ENCODE measurements around the gene SPRR4.

SPRR4 gene

DNA sequence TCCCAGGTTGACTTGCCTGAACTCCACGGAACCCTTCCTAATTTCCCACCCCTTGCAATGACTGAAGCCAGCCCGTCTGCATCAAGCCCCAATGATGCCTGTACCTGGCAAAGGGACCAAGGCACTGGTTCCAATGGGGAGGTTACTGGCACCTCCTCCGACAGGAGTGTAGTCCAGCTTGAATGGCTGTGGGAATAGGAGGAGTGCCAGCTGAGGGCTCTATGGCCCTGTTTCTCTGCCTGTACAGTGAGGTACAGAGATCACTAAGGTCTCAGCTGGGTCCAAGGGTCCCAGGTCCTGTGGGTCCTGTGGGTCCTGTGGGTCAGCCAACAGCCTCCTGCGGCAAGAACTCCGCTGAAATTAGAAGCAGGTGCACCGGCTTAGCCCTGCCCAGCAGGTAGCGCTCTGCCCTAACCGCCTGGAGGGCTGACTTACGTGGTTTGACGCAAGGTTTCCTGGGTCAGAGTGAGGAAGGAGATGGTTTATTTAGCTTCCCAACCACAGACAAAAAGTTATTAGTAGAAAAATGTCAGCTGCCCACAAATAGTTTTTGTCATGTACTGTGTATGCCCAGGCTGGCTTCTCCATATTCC lies 9.9 kb upstream of the SPRR4 start:
- no peak for TF ChIP-seq MYC (IDR thresholded peaks at IDR 0.05; ENCODE audit: low read depth, low read length)
- TF ChIP-seq, protein P1, sequence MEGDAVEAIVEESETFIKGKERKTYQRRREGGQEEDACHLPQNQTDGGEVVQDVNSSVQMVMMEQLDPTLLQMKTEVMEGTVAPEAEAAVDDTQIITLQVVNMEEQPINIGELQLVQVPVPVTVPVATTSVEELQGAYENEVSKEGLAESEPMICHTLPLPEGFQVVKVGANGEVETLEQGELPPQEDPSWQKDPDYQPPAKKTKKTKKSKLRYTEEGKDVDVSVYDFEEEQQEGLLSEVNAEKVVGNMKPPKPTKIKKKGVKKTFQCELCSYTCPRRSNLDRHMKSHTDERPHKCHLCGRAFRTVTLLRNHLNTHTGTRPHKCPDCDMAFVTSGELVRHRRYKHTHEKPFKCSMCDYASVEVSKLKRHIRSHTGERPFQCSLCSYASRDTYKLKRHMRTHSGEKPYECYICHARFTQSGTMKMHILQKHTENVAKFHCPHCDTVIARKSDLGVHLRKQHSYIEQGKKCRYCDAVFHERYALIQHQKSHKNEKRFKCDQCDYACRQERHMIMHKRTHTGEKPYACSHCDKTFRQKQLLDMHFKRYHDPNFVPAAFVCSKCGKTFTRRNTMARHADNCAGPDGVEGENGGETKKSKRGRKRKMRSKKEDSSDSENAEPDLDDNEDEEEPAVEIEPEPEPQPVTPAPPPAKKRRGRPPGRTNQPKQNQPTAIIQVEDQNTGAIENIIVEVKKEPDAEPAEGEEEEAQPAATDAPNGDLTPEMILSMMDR (IDR thresholded peaks at IDR 0.05; ENCODE audit: low read depth, low read length): peak; percentile 16
- DNase-seq (ENCODE audit: low read depth): peak; percentile 7
- no peak overlapping the region for H3K4me3 ChIP-seq (ENCODE audit: low read depth, low read length)

DNA sequence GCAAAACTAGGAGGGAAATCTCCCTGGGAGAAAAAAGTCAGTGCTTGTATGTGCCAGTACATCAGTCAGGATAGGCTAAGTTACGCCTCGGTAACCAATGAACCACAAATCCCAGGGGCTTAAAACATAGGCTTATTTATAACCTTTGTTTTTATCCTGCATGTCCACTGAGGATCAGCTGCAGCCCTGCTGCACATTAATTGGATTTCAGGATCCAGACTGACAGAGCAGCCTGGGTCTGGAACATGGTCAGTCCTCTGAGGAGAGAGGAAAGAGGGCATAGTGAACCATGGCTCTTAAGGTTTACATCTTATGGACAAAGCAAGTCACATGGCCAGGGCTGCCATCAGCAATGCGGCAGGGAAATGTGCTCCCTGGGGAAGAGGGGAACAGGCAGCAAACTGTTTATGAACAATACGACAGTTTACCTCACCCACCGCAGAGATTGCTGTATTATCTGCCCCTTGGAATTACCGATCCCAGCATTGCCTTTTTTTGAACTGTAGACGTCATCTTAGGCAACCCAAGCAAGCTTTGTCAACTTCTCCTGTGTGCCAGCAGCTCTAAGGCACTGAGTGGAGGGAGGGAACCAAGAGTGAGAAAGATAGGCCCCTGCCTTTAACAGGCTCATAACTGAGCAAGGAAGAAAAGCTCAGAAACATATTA lies 9.1 kb upstream of the SPRR4 start:
- TF ChIP-seq, protein P1 (IDR thresholded peaks at IDR 0.05; ENCODE audit: low read depth, low read length): no peak
- TF ChIP-seq POLR2A (IDR thresholded peaks at IDR 0.05; ENCODE audit: extremely low read depth, insufficient read length): no peak
- TF ChIP-seq, protein P2, sequence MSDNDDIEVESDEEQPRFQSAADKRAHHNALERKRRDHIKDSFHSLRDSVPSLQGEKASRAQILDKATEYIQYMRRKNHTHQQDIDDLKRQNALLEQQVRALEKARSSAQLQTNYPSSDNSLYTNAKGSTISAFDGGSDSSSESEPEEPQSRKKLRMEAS (IDR thresholded peaks at IDR 0.05; ENCODE audit: low read depth, low read length): no peak
- TF ChIP-seq MYC (IDR thresholded peaks at IDR 0.05; ENCODE audit: low read depth, low read length): no peak
- no peak overlapping the region for H3K4me3 ChIP-seq (ENCODE audit: low read depth, low read length)
- no peak for DNase-seq (ENCODE audit: low read depth)

DNA sequence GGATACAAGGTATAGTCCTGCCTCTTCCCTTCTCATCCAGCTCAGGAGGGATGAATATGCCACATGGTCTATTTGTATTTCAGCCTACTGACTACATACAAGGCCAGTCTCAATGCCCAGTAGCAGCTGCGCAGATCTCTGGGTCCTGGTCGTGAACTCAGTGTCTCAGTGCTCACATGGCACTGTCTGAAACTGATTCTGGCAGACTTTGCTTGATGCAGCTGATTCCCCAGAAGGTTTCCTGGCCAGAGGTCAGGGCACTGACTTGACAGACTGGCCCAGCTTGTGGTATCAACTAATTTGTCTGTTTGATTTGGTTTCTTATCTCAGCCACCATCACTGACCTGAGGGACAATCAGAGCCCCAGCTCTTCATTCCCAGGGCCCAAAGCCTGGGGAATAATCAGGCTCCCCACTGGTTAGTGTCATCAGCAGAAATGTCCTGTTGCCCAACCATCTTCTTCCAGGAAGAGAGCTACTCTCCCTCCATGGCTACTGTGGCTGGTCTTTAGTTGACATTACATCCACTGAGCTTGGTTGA lies 7.5 kb upstream of the SPRR4 start:
- H3K4me3 ChIP-seq (ENCODE audit: low read depth, low read length): no peak overlapping the region
- TF ChIP-seq, protein P2 (IDR thresholded peaks at IDR 0.05; ENCODE audit: low read depth, low read length): no peak
- TF ChIP-seq, protein P1 (IDR thresholded peaks at IDR 0.05; ENCODE audit: low read depth, low read length): no peak
- TF ChIP-seq MYC (IDR thresholded peaks at IDR 0.05; ENCODE audit: low read depth, low read length) (no peak), POLR2A (IDR thresholded peaks at IDR 0.05; ENCODE audit: extremely low read depth, insufficient read length) (no peak)

DNA sequence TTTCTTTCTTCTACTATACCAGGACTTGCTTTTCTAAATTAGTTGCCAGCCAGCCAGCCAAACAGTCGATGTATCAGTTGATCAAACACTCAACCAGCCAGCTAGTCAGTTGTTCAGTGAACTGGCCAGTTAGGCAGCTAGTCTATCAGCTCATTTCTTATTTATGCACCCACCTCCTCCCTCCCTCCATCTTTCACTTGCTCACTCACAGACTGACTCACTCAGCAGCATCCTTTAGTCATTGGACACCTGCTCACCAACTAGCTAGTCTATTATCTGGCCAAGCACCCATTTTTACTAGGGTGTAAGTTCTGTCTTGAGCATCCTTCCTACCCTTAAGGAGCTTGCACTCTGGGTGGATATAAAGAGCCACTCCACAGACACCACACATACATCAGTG lies 5.9 kb upstream of the SPRR4 start:
- TF ChIP-seq, protein P2 (IDR thresholded peaks at IDR 0.05; ENCODE audit: low read depth, low read length): no peak
- TF ChIP-seq MYC (IDR thresholded peaks at IDR 0.05; ENCODE audit: low read depth, low read length) (no peak), POLR2A (IDR thresholded peaks at IDR 0.05; ENCODE audit: extremely low read depth, insufficient read length) (no peak)
- TF ChIP-seq, protein P1 (IDR thresholded peaks at IDR 0.05; ENCODE audit: low read depth, low read length): no peak
- H3K4me3 ChIP-seq (ENCODE audit: low read depth, low read length): no peak overlapping the region
- no peak for DNase-seq (ENCODE audit: low read depth)

More for the DNA sequence above, 7.5 kb upstream of the SPRR4 start:
- no peak for DNase-seq (ENCODE audit: low read depth)

DNA sequence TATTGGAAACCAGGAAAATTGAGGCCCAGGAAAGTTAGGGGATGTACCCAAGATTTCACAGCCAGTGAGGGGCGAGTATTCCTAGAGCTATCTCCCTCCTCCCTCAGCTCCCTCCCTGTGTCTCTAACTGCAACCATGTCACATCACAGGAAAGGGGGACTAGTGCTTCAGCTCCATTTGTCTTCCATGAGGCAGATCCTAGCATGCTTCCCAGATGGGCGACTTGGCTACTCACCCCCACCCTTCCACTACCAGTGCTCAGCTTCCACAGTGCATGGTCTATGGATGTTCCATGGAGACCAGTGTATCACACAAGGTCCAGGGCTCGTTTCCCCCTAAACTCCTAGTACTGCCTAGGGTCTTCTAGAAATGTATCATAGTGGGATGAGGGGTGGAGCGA lies 4.6 kb upstream of the SPRR4 start:
- H3K4me3 ChIP-seq (ENCODE audit: low read depth, low read length): no peak overlapping the region
- DNase-seq (ENCODE audit: low read depth): no peak
- no peak for TF ChIP-seq POLR2A (IDR thresholded peaks at IDR 0.05; ENCODE audit: extremely low read depth, insufficient read length)
- TF ChIP-seq, protein P1 (IDR thresholded peaks at IDR 0.05; ENCODE audit: low read depth, low read length): no peak
- TF ChIP-seq MYC (IDR thresholded peaks at IDR 0.05; ENCODE audit: low read depth, low read length): no peak
- TF ChIP-seq, protein P2 (IDR thresholded peaks at IDR 0.05; ENCODE audit: low read depth, low read length): no peak

Measured in NB4 (cell line).